Ishikawa (cell line): Measurements from ENCODE around the gene C4A.

Source experiments
- CEBPB ChIP-seq: IDR thresholded peaks from 2 replicates; pipeline ENCODE4 v1.6.1; 2012
- CREB1 ChIP-seq: IDR thresholded peaks from 2 replicates; pipeline ENCODE4 v1.6.1; 2012; ENCODE audit warnings: low read depth
- EGR1 ChIP-seq: IDR thresholded peaks from 2 replicates; pipeline ENCODE4 v1.6.1; 2012
- EP300 ChIP-seq: IDR thresholded peaks from 2 replicates; pipeline ENCODE4 v1.6.1; 2012; ENCODE audit warnings: borderline replicate concordance
- FOXM1 ChIP-seq: IDR thresholded peaks from 2 replicates; pipeline ENCODE4 v1.6.1; 2012; ENCODE audit warnings: low read depth, borderline replicate concordance
- MAX ChIP-seq: IDR thresholded peaks from 2 replicates; pipeline ENCODE4 v1.6.1; 2012
- NFIC ChIP-seq: IDR thresholded peaks from 2 replicates; pipeline ENCODE4 v1.6.1; 2012
- RAD21 ChIP-seq: IDR thresholded peaks from 2 replicates; pipeline ENCODE4 v1.6.1; 2012; ENCODE audit warnings: low read depth
- TAF1 ChIP-seq: IDR thresholded peaks from 2 replicates; pipeline ENCODE4 v1.6.1; 2012; ENCODE audit warnings: low read depth, mild to moderate bottlenecking
- TCF12 ChIP-seq: IDR thresholded peaks from 2 replicates; pipeline ENCODE4 v1.6.1; 2012; ENCODE audit warnings: low read depth
- TEAD4 ChIP-seq: IDR thresholded peaks from 2 replicates; pipeline ENCODE4 v1.6.1; 2012
- YY1 ChIP-seq: IDR thresholded peaks from 2 replicates; pipeline ENCODE4 v1.6.1; 2012; ENCODE audit warnings: low read depth
- ZBTB7A ChIP-seq: IDR thresholded peaks from 2 replicates; pipeline ENCODE4 v1.6.1; 2012; ENCODE audit warnings: low read depth
- TF ChIP-seq, protein P1 (sequence below): IDR thresholded peaks from 2 replicates; pipeline ENCODE4 v1.6.1; 2012; ENCODE audit warnings: low read depth, mild to moderate bottlenecking
- TF ChIP-seq, protein P2 (sequence below): IDR thresholded peaks from 2 replicates; pipeline ENCODE4 v1.6.1; 2012

C4A gene

GRCh38 chr6:31945507-31946369, 36.1 kb upstream of the C4A start, which contains the start of gene CFB:
Gene CFB, plus strand, starts transcription at chr6:31946095. Its CDS starts 127 bp downstream, at chr6:31946222.
- no peak for TF ChIP-seq FOXM1
- TF ChIP-seq, protein P1, sequence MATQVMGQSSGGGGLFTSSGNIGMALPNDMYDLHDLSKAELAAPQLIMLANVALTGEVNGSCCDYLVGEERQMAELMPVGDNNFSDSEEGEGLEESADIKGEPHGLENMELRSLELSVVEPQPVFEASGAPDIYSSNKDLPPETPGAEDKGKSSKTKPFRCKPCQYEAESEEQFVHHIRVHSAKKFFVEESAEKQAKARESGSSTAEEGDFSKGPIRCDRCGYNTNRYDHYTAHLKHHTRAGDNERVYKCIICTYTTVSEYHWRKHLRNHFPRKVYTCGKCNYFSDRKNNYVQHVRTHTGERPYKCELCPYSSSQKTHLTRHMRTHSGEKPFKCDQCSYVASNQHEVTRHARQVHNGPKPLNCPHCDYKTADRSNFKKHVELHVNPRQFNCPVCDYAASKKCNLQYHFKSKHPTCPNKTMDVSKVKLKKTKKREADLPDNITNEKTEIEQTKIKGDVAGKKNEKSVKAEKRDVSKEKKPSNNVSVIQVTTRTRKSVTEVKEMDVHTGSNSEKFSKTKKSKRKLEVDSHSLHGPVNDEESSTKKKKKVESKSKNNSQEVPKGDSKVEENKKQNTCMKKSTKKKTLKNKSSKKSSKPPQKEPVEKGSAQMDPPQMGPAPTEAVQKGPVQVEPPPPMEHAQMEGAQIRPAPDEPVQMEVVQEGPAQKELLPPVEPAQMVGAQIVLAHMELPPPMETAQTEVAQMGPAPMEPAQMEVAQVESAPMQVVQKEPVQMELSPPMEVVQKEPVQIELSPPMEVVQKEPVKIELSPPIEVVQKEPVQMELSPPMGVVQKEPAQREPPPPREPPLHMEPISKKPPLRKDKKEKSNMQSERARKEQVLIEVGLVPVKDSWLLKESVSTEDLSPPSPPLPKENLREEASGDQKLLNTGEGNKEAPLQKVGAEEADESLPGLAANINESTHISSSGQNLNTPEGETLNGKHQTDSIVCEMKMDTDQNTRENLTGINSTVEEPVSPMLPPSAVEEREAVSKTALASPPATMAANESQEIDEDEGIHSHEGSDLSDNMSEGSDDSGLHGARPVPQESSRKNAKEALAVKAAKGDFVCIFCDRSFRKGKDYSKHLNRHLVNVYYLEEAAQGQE = no peak
- TF ChIP-seq MAX = no peak
- TF ChIP-seq RAD21 = no peak

DNA sequence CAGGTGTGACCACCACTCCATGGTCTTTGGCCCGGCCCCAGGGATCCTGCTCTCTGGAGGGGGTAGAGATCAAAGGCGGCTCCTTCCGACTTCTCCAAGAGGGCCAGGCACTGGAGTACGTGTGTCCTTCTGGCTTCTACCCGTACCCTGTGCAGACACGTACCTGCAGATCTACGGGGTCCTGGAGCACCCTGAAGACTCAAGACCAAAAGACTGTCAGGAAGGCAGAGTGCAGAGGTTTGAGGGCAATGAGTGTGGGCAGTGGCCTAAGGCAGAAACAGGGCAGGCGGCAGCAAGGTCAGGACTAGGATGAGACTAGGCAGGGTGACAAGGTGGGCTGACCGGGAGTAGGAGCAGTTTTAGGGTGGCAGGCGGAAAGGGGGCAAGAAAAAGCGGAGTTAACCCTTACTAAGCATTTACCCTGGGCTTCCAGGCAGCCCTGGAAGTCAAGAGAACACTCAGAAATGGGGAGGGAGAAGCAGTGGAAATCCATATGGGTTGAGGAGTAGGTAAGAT, 35.4 kb upstream of the C4A start:
- TF ChIP-seq YY1 (no peak), TEAD4 (no peak), NFIC (no peak)

DNA sequence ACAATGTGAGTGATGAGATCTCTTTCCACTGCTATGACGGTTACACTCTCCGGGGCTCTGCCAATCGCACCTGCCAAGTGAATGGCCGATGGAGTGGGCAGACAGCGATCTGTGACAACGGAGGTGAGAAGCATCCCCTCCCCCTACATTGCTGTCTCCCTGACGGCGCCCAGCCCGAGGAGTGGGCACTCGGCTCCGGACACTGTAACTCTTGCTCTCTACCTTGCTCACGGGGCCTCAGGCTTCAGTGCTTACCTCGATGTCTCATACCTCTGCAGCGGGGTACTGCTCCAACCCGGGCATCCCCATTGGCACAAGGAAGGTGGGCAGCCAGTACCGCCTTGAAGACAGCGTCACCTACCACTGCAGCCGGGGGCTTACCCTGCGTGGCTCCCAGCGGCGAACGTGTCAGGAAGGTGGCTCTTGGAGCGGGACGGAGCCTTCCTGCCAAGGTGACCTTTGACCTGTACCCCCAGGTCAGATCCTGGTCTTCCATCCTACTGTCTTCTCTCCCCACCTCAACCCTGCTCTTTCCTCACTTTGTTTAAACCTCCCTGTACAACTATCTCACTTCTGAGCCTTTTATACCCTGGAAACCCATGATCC, 34.7 kb upstream of the C4A start:
- no peak for TF ChIP-seq EGR1
- TF ChIP-seq RAD21 = no peak
- TF ChIP-seq TEAD4 = no peak
- TF ChIP-seq MAX = no peak
- TF ChIP-seq FOXM1 = no peak
- no peak for TF ChIP-seq ZBTB7A
- TF ChIP-seq CREB1 = no peak
- TF ChIP-seq CEBPB = no peak
- TF ChIP-seq, protein P2, sequence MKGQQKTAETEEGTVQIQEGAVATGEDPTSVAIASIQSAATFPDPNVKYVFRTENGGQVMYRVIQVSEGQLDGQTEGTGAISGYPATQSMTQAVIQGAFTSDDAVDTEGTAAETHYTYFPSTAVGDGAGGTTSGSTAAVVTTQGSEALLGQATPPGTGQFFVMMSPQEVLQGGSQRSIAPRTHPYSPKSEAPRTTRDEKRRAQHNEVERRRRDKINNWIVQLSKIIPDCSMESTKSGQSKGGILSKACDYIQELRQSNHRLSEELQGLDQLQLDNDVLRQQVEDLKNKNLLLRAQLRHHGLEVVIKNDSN = no peak
- no peak for TF ChIP-seq TAF1
- TF ChIP-seq YY1 = no peak
- TF ChIP-seq TCF12 = no peak
- no peak for TF ChIP-seq EP300

GRCh38 chr6:31947864-31948263, 34.0 kb upstream of the C4A start:
- TF ChIP-seq TAF1 (no peak), CREB1 (no peak), TEAD4 (no peak), EGR1 (no peak), EP300 (no peak), YY1 (no peak), NFIC (no peak), ZBTB7A (no peak), CEBPB (no peak), RAD21 (no peak), FOXM1 (no peak), TCF12 (no peak), MAX (no peak)
- TF ChIP-seq, protein P1 = no peak
- TF ChIP-seq, protein P2 = no peak

- TF ChIP-seq CEBPB = no peak
- TF ChIP-seq, protein P1 = no peak
- no peak for TF ChIP-seq NFIC
Measured at GRCh38 chr6:31948306-31948705, 33.6 kb upstream of the C4A start.
